ENCODE data around the gene STRA6. TPM values are rescaled to one million over a fixed set of nuclear protein-coding genes. Genes with fewer than 3 reads are reported as not detected.

The STRA6 gene
- total RNA-seq, 1 experiment from 2014 or later, result 8.4 TPM

DNA sequence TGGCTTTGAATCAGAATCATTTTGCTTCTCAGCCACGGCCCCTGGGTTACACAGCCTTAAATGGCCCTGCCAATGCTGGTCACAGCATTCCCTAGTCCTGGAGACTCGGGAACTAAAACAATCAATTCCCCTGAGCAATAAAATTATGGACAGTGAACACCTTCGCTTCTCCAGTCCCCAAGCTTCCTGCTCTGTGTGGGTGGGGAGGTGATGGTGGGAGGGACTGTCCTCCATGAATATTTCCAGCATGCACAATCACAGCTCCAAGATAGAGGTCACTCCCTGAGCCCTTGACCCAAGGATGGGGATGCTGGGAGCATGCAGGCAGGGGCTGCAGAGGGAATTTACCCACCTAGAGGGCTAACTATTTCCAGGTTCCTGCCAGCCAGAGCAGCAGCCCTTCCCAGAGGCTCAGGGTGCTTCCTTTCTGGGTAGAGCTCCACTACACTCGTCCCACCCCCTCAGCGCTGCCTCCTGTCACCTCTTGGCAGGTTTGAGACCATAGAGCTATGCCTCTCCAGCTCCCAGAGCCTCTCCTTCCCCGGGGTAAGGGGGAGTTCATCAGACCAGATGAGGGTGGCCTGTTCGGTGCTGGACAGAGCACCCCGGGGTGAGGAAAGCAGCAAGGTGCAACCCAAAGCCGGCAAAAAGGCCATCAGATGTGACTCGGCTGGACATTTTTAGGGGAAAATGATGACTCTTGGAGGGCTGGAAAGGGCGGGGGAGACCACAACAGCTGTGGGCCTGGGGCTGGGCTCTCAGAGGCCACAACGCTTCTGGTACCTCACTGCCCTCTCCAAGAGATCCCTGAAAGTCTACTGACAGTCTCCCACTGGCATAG is 19.0 kb upstream of the STRA6 start:
- Mint-ChIP-seq H3K9me3 (ENCODE audit: low read depth, unreplicated experiment) (no peaks in the 10 kb centered on the region), H3K36me3 (ENCODE audit: insufficient read depth, unreplicated experiment) (peaks cover 9% of the 10 kb centered on the region), H3K27me3 (ENCODE audit: unreplicated experiment) (peaks cover 18% of the 10 kb centered on the region), H3K4me3 (ENCODE audit: low read depth, unreplicated experiment) (no peak overlapping the region), H3K27ac (ENCODE audit: unreplicated experiment) (no peak overlapping the region), H3K4me1 (ENCODE audit: low read depth, unreplicated experiment) (peaks cover 45% of the 10 kb centered on the region)
- intact Hi-C loops (cut with micrococcal nuclease; ENCODE audit: unreplicated experiment), result no loop called here
- TF ChIP-seq, protein P1, sequence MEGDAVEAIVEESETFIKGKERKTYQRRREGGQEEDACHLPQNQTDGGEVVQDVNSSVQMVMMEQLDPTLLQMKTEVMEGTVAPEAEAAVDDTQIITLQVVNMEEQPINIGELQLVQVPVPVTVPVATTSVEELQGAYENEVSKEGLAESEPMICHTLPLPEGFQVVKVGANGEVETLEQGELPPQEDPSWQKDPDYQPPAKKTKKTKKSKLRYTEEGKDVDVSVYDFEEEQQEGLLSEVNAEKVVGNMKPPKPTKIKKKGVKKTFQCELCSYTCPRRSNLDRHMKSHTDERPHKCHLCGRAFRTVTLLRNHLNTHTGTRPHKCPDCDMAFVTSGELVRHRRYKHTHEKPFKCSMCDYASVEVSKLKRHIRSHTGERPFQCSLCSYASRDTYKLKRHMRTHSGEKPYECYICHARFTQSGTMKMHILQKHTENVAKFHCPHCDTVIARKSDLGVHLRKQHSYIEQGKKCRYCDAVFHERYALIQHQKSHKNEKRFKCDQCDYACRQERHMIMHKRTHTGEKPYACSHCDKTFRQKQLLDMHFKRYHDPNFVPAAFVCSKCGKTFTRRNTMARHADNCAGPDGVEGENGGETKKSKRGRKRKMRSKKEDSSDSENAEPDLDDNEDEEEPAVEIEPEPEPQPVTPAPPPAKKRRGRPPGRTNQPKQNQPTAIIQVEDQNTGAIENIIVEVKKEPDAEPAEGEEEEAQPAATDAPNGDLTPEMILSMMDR (IDR thresholded peaks at IDR 0.05; ENCODE audit: unreplicated experiment), result no peak
- BruUV-seq (replicated peaks), result no TSS peak
- CTCF ChIA-PET, result interaction anchor here (2.0 kb wide), 1 partner anchor 9 kb away, joined by 7 read pairs; no protein-coding TSS in a partner anchor
- no peak for DNase-seq

DNA sequence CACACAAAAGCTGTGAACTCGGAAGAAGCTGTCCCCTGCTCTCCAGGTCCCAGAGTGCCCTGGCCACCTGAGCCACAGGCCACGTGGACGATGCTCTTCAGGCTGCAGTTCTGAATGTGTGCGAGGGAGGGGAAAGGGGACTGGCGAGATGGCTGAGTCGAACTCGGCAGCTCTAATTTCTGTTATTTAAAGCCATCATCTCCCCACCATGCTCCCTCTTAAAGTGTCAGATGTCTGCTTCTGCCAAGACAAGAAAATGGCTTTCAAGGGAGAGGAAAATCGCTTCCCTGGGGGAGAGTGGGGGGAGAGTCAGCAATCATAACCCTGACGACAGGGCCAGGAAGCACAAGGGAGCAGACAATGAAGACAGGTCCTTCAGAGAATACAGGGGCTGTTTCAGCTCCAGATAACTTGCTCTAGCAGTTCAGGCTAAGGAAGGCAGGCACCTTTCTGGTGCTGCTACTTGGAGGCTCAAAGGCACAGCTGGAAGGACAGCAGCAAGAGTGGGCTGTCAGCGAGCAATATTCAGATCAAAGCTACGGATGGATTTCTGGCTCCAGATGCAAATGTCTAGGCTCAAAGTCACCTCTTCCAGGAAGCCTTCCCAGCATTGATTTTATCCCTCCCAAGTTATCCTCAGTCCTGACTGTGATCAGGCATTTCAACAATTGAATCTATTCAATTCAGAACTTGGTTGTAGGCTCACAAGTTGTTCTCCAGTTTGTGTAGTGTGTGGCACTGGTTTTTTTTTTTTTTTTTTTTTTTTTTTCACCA is 18.1 kb upstream of the STRA6 start:
- H3K36me3 Mint-ChIP-seq (ENCODE audit: insufficient read depth, unreplicated experiment), result peaks cover 9% of the 10 kb centered on the region

DNA sequence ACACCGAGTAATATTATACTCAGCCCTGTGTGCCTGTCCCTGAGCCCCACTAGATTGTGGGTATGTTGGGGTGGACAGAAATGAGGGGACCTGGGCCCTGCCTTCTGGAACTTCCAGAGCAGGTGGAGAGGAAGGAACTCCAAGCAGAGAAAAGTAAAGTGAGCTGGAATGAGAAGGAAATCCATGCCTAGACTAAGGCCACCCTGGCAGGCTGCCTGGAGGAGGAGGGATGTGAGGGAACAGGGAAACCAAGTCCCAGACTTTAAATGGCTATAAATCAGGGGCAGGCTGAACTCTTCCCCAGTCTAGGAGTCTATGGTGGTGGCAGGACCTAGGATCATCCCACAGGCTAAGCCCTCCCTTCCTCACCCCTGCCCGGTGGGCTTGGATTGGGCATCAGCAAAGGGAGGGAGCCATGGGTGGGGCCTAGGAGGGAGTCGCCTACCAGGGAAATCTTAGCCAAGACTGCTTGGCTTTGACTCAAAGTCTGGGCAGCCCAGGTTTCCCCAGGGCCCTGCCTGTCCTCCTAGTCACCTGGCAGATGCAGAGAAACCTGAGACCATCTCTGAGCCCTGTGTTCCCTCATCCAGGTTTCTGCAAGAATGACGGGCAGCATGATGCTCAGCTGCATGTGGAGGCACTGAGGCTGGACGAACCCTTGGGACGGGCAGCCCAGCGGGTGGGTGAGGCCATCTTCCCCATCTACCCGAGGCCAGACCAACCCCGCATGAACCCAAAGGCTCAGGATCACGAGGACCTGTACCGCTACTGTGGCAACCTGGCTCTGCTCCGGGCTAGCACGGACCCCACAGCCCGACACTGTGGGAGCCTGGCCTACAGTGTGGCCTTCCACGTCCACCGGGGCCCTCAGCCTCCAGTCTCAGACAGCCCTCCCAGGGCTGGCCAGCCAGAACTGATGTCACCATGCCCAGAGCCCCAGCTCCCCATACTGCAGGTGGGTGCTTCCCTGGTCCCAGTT is 15.6 kb upstream of the STRA6 start:
- peaks cover 5% of the 10 kb centered on the region for H3K36me3 Mint-ChIP-seq (ENCODE audit: insufficient read depth, unreplicated experiment)
- no peaks in the 10 kb centered on the region for H3K9me3 Mint-ChIP-seq (ENCODE audit: low read depth, unreplicated experiment)
- intact Hi-C loops (cut with micrococcal nuclease; ENCODE audit: unreplicated experiment), result no loop called here
- H3K4me1 Mint-ChIP-seq (ENCODE audit: low read depth, unreplicated experiment), result peaks cover 44% of the 10 kb centered on the region
- BruUV-seq (replicated peaks), result no TSS peak
- TF ChIP-seq, protein P1 (IDR thresholded peaks at IDR 0.05; ENCODE audit: unreplicated experiment), result no peak
- H3K27ac Mint-ChIP-seq (ENCODE audit: unreplicated experiment), result no peak overlapping the region
- CTCF ChIA-PET, result no interaction called here
- DNase-seq, result no peak
- no peak overlapping the region for H3K4me3 Mint-ChIP-seq (ENCODE audit: low read depth, unreplicated experiment)
- H3K27me3 Mint-ChIP-seq (ENCODE audit: unreplicated experiment), result peaks cover 33% of the 10 kb centered on the region

More for the DNA sequence above, 18.1 kb upstream of the STRA6 start:
- no peak for DNase-seq
- Mint-ChIP-seq H3K4me1 (ENCODE audit: low read depth, unreplicated experiment) (peaks cover 49% of the 10 kb centered on the region), H3K9me3 (ENCODE audit: low read depth, unreplicated experiment) (no peaks in the 10 kb centered on the region), H3K27ac (ENCODE audit: unreplicated experiment) (no peak overlapping the region), H3K4me3 (ENCODE audit: low read depth, unreplicated experiment) (no peak overlapping the region), H3K27me3 (ENCODE audit: unreplicated experiment) (peaks cover 21% of the 10 kb centered on the region)
- no TSS peak for BruUV-seq (replicated peaks)
- TF ChIP-seq, protein P1 (IDR thresholded peaks at IDR 0.05; ENCODE audit: unreplicated experiment), result no peak
- CTCF ChIA-PET, result interaction anchor here (1.0 to 2.0 kb wide), 2 partner anchors 10 to 15 kb away, joined by 3 to 7 read pairs; partner anchors contain the start of gene CCDC33
- intact Hi-C loops (cut with micrococcal nuclease; ENCODE audit: unreplicated experiment), result no loop called here

DNA sequence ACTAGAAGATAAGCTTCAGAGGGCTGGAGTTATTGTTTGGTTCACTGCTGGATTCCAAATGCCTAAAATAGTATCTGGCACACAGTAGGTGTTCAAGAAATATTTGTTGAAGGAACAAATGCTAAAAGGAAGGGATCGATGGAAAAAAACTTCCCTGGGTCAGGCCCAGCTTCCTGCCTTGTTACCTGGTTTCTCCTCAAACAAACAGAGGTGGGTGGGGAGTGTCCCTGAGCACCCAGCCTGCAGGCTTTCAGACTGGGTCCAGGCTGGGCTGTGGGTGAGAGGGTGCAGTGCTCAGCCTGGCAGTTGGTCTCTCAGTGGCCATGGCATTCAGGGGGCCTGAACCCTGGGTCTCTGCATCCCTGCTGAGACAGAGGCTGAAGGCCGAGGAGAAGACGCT is 14.4 kb upstream of the STRA6 start:
- H3K4me1 Mint-ChIP-seq (ENCODE audit: low read depth, unreplicated experiment), result peaks cover 44% of the 10 kb centered on the region
- no peaks in the 10 kb centered on the region for H3K9me3 Mint-ChIP-seq (ENCODE audit: low read depth, unreplicated experiment)
- H3K36me3 Mint-ChIP-seq (ENCODE audit: insufficient read depth, unreplicated experiment), result peaks cover 5% of the 10 kb centered on the region
- H3K27me3 Mint-ChIP-seq (ENCODE audit: unreplicated experiment), result peaks cover 37% of the 10 kb centered on the region
- TF ChIP-seq, protein P1 (IDR thresholded peaks at IDR 0.05; ENCODE audit: unreplicated experiment), result no peak
- BruUV-seq (replicated peaks), result no TSS peak
- H3K27ac Mint-ChIP-seq (ENCODE audit: unreplicated experiment), result no peak overlapping the region
- CTCF ChIA-PET, result interaction anchor here (0.8 to 1.3 kb wide), 2 partner anchors 14 to 79 kb away, joined by 3 read pairs; partner anchors contain the start of gene STRA6
- DNase-seq, result peak; percentile 67
- intact Hi-C loops (cut with micrococcal nuclease; ENCODE audit: unreplicated experiment), result no loop called here
- H3K4me3 Mint-ChIP-seq (ENCODE audit: low read depth, unreplicated experiment), result no peak overlapping the region
